Measurements from ENCODE around the gene KRTAP4-9. TPM values are rescaled to one million over a fixed set of nuclear protein-coding genes. Genes with fewer than 3 reads are reported as not detected.

The KRTAP4-9 gene
- total and polyA plus RNA-seq, 10 of the 15 experiments (the other 5 are each of a cell fraction or from before 2014, with no cell fraction given) = not detected

DNA sequence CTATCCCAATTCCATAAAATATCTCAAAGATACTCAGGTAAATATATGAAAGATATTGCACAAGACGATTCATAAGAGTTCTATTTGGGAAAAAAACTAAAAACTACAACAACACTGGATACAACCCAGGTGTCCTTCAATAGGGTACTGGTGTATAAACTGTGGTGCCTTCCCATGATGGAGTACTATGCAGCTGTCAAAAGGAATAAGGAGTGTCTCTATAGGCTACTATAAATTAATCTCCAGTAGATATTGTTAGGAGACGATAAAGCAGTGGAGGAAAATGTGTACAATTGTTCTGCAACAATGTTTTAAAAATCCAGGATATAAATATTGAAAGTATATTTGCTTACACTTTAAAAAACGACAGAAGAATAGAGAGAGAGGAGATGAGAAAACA is 21.2 kb downstream of the KRTAP4-9 start (continued):
- TF ChIP-seq, protein P1, sequence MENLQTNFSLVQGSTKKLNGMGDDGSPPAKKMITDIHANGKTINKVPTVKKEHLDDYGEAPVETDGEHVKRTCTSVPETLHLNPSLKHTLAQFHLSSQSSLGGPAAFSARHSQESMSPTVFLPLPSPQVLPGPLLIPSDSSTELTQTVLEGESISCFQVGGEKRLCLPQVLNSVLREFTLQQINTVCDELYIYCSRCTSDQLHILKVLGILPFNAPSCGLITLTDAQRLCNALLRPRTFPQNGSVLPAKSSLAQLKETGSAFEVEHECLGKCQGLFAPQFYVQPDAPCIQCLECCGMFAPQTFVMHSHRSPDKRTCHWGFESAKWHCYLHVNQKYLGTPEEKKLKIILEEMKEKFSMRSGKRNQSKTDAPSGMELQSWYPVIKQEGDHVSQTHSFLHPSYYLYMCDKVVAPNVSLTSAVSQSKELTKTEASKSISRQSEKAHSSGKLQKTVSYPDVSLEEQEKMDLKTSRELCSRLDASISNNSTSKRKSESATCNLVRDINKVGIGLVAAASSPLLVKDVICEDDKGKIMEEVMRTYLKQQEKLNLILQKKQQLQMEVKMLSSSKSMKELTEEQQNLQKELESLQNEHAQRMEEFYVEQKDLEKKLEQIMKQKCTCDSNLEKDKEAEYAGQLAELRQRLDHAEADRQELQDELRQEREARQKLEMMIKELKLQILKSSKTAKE (IDR thresholded peaks at IDR 0.05; ENCODE audit: low read depth, poor library complexity, severe bottlenecking) = no peak

DNA sequence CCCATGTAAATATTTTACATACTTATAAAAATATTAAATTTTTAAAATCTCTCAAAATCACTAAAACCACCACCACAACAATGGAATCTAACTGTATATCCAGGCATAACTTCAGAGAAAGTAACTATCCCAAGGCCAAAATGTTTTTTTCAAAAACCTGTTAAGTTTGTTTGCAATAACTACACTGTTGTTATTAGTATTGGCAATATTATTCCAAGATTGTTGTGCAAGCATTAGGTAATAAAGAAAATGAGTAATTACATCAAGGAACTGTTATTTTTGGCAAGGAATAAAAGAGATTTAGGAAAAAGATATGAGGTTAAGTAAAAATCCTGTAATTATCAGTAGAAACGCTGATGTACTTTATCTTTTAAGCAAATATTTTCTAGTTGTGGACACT is 22.2 kb downstream of the KRTAP4-9 start:
- H3K4me2 ChIP-seq (ENCODE audit: control insufficient read depth, insufficient read depth) = no peak overlapping the region
- FAIRE-seq = no peak
- no peaks in the 10 kb centered on the region for H3K27me3 ChIP-seq (replicated peaks in 1 of 2; ENCODE audit: control insufficient read depth in 2 of 2, insufficient read depth in 2 of 2, low read length in 1 of 2)
- H3K9me3 ChIP-seq (replicated peaks; ENCODE audit: control insufficient read depth, insufficient read depth, low read length) = no peaks in the 10 kb centered on the region
- in situ Hi-C loops (cut with MboI) (no loop called here), intact Hi-C loops (cut with micrococcal nuclease; ENCODE audit: unreplicated experiment) (no loop called here)
- DNase-seq (ENCODE audit: low read depth, low spot score) = no peak
- no peak overlapping the region for H3K27ac ChIP-seq (ENCODE audit: control insufficient read depth, insufficient read depth)
- no peak for ATAC-seq
- no peaks in the 10 kb centered on the region for H3K36me3 ChIP-seq (ENCODE audit: control insufficient read depth in 2 of 2, insufficient read depth in 2 of 2, low read length in 1 of 2)
- ChIA-PET RAD21 (ENCODE audit: unreplicated experiment) (no interaction called here), POLR2A (no interaction called here), SMC1A (ENCODE audit: uncharacterized antibody, unreplicated experiment) (no interaction called here), CTCF (no interaction called here)
- H3K4me3 ChIP-seq = no peak overlapping the region
- H3K79me2 ChIP-seq (ENCODE audit: control insufficient read depth, insufficient read depth, low read length) = no peaks in the 10 kb centered on the region
- no peak overlapping the region for H2AFZ ChIP-seq (ENCODE audit: control insufficient read depth, low read depth, low read length)
- H3K9ac ChIP-seq (ENCODE audit: control insufficient read depth, insufficient read depth, low read length) = no peak overlapping the region
- H3K4me1 ChIP-seq (ENCODE audit: control insufficient read depth, insufficient read depth, low read length) = no peaks in the 10 kb centered on the region
- BruUV-seq (replicated peaks) = no TSS peak
- no peaks in the 10 kb centered on the region for H4K20me1 ChIP-seq (ENCODE audit: control insufficient read depth, insufficient read depth)
- 85% methylated on average over 1 of the region's 1 CpG for WGBS (ENCODE audit: insufficient coverage, insufficient replicate concordance, low lambda C conversion rate, missing lambda C conversion rate)
- TF ChIP-seq IKZF1 (conservative IDR thresholded peaks at IDR 0.05) (no peak), NFIC (IDR thresholded peaks at IDR 0.05; ENCODE audit: low read depth, low read length) (no peak), TBL1XR1 (IDR thresholded peaks at IDR 0.05; ENCODE audit: low read depth, low read length) (no peak), SMAD5 (IDR thresholded peaks at IDR 0.05; ENCODE audit: low read depth) (no peak), SPI1 (IDR thresholded peaks at IDR 0.05; ENCODE audit: borderline replicate concordance, insufficient read depth, low read depth, low read length) (no peak), RAD51 (IDR thresholded peaks at IDR 0.05) (no peak), KDM1A (IDR thresholded peaks at IDR 0.05; ENCODE audit: borderline replicate concordance) (no peak)
- TF ChIP-seq, protein P2, sequence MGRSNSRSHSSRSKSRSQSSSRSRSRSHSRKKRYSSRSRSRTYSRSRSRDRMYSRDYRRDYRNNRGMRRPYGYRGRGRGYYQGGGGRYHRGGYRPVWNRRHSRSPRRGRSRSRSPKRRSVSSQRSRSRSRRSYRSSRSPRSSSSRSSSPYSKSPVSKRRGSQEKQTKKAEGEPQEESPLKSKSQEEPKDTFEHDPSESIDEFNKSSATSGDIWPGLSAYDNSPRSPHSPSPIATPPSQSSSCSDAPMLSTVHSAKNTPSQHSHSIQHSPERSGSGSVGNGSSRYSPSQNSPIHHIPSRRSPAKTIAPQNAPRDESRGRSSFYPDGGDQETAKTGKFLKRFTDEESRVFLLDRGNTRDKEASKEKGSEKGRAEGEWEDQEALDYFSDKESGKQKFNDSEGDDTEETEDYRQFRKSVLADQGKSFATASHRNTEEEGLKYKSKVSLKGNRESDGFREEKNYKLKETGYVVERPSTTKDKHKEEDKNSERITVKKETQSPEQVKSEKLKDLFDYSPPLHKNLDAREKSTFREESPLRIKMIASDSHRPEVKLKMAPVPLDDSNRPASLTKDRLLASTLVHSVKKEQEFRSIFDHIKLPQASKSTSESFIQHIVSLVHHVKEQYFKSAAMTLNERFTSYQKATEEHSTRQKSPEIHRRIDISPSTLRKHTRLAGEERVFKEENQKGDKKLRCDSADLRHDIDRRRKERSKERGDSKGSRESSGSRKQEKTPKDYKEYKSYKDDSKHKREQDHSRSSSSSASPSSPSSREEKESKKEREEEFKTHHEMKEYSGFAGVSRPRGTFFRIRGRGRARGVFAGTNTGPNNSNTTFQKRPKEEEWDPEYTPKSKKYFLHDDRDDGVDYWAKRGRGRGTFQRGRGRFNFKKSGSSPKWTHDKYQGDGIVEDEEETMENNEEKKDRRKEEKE (IDR thresholded peaks at IDR 0.05) = no peak
- TF ChIP-seq, protein P3, sequence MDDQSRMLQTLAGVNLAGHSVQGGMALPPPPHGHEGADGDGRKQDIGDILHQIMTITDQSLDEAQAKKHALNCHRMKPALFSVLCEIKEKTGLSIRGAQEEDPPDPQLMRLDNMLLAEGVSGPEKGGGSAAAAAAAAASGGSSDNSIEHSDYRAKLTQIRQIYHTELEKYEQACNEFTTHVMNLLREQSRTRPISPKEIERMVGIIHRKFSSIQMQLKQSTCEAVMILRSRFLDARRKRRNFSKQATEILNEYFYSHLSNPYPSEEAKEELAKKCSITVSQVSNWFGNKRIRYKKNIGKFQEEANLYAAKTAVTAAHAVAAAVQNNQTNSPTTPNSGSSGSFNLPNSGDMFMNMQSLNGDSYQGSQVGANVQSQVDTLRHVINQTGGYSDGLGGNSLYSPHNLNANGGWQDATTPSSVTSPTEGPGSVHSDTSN (IDR thresholded peaks at IDR 0.05; ENCODE audit: insufficient replicate concordance, low read depth, low read length) = no peak
- TF ChIP-seq, protein P4, sequence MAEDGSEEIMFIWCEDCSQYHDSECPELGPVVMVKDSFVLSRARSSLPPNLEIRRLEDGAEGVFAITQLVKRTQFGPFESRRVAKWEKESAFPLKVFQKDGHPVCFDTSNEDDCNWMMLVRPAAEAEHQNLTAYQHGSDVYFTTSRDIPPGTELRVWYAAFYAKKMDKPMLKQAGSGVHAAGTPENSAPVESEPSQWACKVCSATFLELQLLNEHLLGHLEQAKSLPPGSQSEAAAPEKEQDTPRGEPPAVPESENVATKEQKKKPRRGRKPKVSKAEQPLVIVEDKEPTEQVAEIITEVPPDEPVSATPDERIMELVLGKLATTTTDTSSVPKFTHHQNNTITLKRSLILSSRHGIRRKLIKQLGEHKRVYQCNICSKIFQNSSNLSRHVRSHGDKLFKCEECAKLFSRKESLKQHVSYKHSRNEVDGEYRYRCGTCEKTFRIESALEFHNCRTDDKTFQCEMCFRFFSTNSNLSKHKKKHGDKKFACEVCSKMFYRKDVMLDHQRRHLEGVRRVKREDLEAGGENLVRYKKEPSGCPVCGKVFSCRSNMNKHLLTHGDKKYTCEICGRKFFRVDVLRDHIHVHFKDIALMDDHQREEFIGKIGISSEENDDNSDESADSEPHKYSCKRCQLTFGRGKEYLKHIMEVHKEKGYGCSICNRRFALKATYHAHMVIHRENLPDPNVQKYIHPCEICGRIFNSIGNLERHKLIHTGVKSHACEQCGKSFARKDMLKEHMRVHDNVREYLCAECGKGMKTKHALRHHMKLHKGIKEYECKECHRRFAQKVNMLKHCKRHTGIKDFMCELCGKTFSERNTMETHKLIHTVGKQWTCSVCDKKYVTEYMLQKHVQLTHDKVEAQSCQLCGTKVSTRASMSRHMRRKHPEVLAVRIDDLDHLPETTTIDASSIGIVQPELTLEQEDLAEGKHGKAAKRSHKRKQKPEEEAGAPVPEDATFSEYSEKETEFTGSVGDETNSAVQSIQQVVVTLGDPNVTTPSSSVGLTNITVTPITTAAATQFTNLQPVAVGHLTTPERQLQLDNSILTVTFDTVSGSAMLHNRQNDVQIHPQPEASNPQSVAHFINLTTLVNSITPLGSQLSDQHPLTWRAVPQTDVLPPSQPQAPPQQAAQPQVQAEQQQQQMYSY (CRISPR knock-in tag; IDR thresholded peaks at IDR 0.05) = no peak
